Type B pancreatic cell (in vitro differentiated cells): ENCODE data around the gene RNF157. TPM values are rescaled to one million over a fixed set of nuclear protein-coding genes. Genes with fewer than 3 reads are reported as not detected.
A peak's percentile ranks its signal among the peaks of the same experiment; 100 is the strongest.

Experiments used
- DNase-seq: peaks from one replicate; pipeline ENCODE4 v3.0.0; 2021; ENCODE audit warnings: mixed read lengths; ENCODE audit not compliant: unreplicated experiment; ENCODE audit errors: extremely low spot score
- H3K27ac Mint-ChIP-seq: 2 replicates; pipeline ENCODE4 v1.8.0; 2021; ENCODE audit warnings: mild to moderate bottlenecking, mixed read lengths
- H3K27me3 Mint-ChIP-seq: 2 replicates; pipeline ENCODE4 v1.8.0; 2021; ENCODE audit warnings: mixed read lengths
- H3K36me3 Mint-ChIP-seq: 2 replicates; pipeline ENCODE4 v1.8.0; 2021; ENCODE audit warnings: mixed read lengths
- H3K4me1 Mint-ChIP-seq: one replicate; pipeline ENCODE4 v1.8.0; 2021; ENCODE audit warnings: mixed read lengths; ENCODE audit not compliant: unreplicated experiment
- H3K4me3 Mint-ChIP-seq: 2 replicates; pipeline ENCODE4 v1.8.0; 2021; ENCODE audit warnings: mild to moderate bottlenecking, mixed read lengths
- H3K9me3 Mint-ChIP-seq: 2 replicates; pipeline ENCODE4 v1.8.0; 2021; ENCODE audit warnings: mixed read lengths
- total RNA-seq: library from RNA; stranded (reverse); gene quantifications from 2 replicates; pipeline ENCODE4 v1.2.1, GENCODE V29; 2021; ENCODE audit warnings: low replicate concordance
- TF ChIP-seq, protein P1 (sequence below): fragments of 200-600 bp; sonication (generic); conservative IDR thresholded peaks from 2 replicates; pipeline ENCODE4 v1.5.0; 2021; ENCODE audit warnings: antibody characterized with exemption, mild to moderate bottlenecking

The RNF157 gene
- total RNA-seq, 1 donor from 2014 or later: 27.0 TPM

DNA sequence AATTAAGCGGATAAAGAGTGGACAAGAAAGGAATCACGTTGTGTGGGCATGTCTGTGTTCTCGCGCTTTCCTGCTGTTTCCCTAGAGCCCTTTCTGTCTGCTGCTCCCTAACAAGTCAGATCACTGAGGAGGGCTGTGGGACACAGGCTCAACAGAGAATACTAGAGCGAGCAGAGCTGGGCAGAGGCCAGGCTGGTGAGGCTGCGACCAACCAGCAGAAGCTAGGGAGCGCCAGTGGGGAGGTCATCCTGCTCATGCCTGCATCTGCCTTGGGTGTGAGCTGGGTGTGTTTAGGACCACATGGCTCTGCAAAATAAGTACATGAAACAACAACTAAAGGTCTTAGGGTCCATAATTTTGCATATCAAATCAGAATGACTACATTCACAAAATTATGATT is 87.7 kb downstream of the RNF157 start:
- Mint-ChIP-seq H3K4me1 (peaks cover 3% of the 10 kb centered on the region), H3K27me3 (no peaks in the 10 kb centered on the region), H3K4me3 (no peak overlapping the region), H3K9me3 (no peaks in the 10 kb centered on the region), H3K27ac (no peak overlapping the region), H3K36me3 (no peaks in the 10 kb centered on the region)
- DNase-seq: no peak
- TF ChIP-seq, protein P1, sequence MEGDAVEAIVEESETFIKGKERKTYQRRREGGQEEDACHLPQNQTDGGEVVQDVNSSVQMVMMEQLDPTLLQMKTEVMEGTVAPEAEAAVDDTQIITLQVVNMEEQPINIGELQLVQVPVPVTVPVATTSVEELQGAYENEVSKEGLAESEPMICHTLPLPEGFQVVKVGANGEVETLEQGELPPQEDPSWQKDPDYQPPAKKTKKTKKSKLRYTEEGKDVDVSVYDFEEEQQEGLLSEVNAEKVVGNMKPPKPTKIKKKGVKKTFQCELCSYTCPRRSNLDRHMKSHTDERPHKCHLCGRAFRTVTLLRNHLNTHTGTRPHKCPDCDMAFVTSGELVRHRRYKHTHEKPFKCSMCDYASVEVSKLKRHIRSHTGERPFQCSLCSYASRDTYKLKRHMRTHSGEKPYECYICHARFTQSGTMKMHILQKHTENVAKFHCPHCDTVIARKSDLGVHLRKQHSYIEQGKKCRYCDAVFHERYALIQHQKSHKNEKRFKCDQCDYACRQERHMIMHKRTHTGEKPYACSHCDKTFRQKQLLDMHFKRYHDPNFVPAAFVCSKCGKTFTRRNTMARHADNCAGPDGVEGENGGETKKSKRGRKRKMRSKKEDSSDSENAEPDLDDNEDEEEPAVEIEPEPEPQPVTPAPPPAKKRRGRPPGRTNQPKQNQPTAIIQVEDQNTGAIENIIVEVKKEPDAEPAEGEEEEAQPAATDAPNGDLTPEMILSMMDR: no peak

DNA sequence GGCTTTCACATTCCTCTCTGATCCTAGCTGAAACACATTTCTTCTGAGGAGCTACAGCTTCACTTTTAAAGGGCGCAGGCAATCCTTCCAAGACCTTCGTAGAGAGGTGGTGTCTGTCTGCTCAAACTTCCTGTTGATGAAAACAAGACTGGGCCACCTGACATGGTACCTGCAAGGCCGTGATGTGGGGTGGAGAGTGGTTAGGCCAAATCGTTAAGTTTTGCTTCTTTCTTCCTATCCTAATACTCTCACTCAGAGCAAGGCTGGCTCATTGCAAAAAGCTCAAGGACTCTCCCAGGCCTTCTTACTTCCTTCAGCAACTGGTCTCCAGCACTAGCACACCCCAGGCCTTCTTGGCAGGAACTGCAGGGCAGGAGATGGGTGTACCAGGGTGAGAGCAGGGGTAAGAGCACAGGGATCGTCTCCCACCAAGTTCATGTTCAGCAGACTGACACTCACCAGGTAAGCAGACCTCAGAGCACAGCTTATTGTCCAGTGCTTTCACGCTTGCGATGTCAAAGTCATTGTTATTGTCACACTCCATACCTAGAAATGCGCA is 88.3 kb downstream of the RNF157 start:
- Mint-ChIP-seq H3K4me1 (peaks cover 5% of the 10 kb centered on the region), H3K9me3 (no peaks in the 10 kb centered on the region), H3K4me3 (no peak overlapping the region), H3K36me3 (no peaks in the 10 kb centered on the region), H3K27me3 (no peaks in the 10 kb centered on the region), H3K27ac (no peak overlapping the region)
- TF ChIP-seq, protein P1: no peak
- no peak for DNase-seq

DNA sequence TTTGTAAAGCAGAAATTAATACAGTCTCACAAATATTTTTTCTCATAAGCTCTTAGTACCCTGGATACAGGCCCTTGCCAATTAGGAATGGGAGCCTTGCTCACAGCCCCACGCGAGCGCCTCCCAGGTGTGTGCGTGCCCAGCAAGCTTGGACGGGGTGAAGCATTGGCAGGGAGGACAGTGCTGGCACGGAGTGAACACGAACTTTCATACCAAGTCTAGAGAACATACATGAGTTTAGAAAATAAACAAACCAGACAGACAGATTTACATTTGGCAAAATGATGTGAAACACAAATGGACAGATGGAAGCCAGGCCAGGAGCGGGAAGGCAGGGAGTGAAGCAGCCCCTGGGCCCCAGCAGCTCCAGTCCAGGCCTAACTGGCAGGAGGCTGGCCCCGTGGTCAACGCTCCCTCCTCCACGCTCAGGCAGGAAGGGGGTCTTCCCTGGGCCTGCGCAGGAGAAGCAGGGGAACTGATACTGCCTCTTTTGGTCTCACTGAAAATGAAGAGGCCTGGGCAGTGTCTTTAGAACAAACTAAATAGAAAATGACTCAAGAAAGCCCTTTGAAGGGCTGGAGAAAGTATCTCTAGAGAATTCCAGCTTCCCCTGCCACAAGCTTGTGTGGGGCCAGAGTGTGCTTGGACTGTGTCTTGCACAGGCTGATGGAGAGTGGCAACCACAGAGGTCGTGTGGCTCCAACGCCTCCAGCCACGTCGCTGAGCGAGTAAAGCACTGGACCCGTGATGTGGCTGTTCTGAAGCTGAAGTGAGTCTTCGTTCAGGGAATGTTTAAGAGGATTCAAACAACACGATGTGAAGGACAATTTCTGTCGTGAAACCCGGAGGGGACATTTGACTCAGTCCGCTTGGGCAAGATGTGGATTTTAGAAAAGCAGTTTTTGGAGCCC is 89.3 kb downstream of the RNF157 start:
- H3K4me3 Mint-ChIP-seq: no peak overlapping the region
- no peaks in the 10 kb centered on the region for H3K27me3 Mint-ChIP-seq
- H3K4me1 Mint-ChIP-seq: peaks cover 5% of the 10 kb centered on the region
- no peaks in the 10 kb centered on the region for H3K36me3 Mint-ChIP-seq
- H3K9me3 Mint-ChIP-seq: no peaks in the 10 kb centered on the region
- DNase-seq: no peak
- no peak overlapping the region for H3K27ac Mint-ChIP-seq
- TF ChIP-seq, protein P1: no peak

DNA sequence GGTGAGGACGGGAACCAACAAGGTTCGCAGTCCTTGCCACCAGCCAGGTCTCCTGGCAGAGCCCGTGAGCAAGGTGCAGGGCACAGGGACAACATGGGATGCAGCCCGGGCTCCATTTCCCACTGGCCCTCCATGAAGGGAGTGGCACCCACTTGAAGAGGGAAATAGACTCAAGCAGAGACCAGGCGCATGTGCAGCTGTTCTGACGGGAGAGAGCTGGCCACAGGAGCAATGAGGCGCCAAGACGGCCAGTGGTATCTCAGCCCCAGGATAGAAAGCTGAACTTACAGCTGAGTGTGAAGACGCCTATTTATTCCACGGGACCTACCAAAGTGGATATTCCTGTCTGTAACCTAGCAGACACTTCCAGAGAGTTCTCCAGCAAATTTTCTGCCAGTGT is 91.1 kb downstream of the RNF157 start:
- no peak overlapping the region for H3K27ac Mint-ChIP-seq
- TF ChIP-seq, protein P1: no peak
- H3K36me3 Mint-ChIP-seq: no peaks in the 10 kb centered on the region
- no peaks in the 10 kb centered on the region for H3K9me3 Mint-ChIP-seq
- peaks cover 10% of the 10 kb centered on the region for H3K4me1 Mint-ChIP-seq
- no peak for DNase-seq
- H3K4me3 Mint-ChIP-seq: no peak overlapping the region
- H3K27me3 Mint-ChIP-seq: no peaks in the 10 kb centered on the region

- H3K9me3 Mint-ChIP-seq: no peaks in the 10 kb centered on the region
- DNase-seq: no peak
- TF ChIP-seq, protein P1: peak; percentile 28
- no peaks in the 10 kb centered on the region for H3K27me3 Mint-ChIP-seq
- H3K4me1 Mint-ChIP-seq: peaks cover 16% of the 10 kb centered on the region
- no peak overlapping the region for H3K4me3 Mint-ChIP-seq
- H3K27ac Mint-ChIP-seq: no peak overlapping the region
- H3K36me3 Mint-ChIP-seq: no peaks in the 10 kb centered on the region
These were observed 92.3 kb downstream of the RNF157 start for GRCh38 chr17:76148015-76148326.
